Ovary (tissue), 9 donors: ENCODE data around the gene MX2. TPM values are rescaled to one million over a fixed set of nuclear protein-coding genes. Genes with fewer than 3 reads are reported as not detected.

Experiments
- DNase-seq, 5 donors: peaks; one replicate each; pipeline ENCODE4 v3.0.0-alpha.2; 2019 to 2020
- H3K27ac ChIP-seq, 2 donors: fragments of 200-600 bp; one replicate each; pipeline versions ENCODE4 v1.5.1 to v1.8.0; 2019 to 2022
- H3K27me3 ChIP-seq: fragments of 200-600 bp; one replicate; pipeline ENCODE4 v1.8.0; 2022
- H3K36me3 ChIP-seq: fragments of 200-600 bp; sonication (generic); one replicate; pipeline ENCODE4 v1.5.1; 2019
- H3K4me1 ChIP-seq: one replicate; pipeline ENCODE4 v1.8.1; 2013; ENCODE audit warnings: mild to moderate bottlenecking, moderate library complexity; ENCODE audit not compliant: insufficient read depth
- H3K4me3 ChIP-seq: fragments of 200-600 bp; sonication (generic); one replicate; pipeline ENCODE4 v1.5.1; 2017
- H3K9me3 ChIP-seq, 2 donors: fragments of 200-600 bp in 1 of 2; sonication (generic) in 1 of 2; one replicate each; pipeline versions ENCODE4 v1.5.1 to v1.8.1; 2013 to 2019; ENCODE audit warnings: mild to moderate bottlenecking in 1 of 2, moderate library complexity in 1 of 2
- EP300 ChIP-seq: sonication (generic); formaldehyde crosslinking; IDR thresholded peaks from one replicate; pipeline ENCODE4 v1.6.1; 2017; ENCODE audit warnings: antibody characterized with exemption
- POLR2A ChIP-seq: fragments of 450-650 bp; IDR thresholded peaks from one replicate; pipeline ENCODE4 v1.6.1; 2017; ENCODE audit warnings: antibody characterized with exemption, mild to moderate bottlenecking, moderate library complexity
- WGBS, 3 donors: extraction: QIAGEN DNeasy Blood & Tissue Kit in 1 of 3; methylation state at CpG; one replicate each; pipeline versions ENCODE4 v1.1.5 to v1.1.7; 2013 to 2017; 5-methylcytosine and 5-hydroxymethylcytosine counted together
- intact Hi-C, 4 donors: fragments of 100-400 bp; cut with DNase I; formaldehyde crosslinking; loops; one replicate each; pipeline versions ENCODE4 v1.11.0 to v1.15.1; 2022 to 2023
- polyA plus RNA-seq, 2 donors: library from polyadenylated mRNA; stranded (reverse); fragments of 200-250 nt in 1 of 2; fragments of 350-450 nt in 1 of 2; fragmentation: Illumina TruSeq in 1 of 2; extraction: RNeasy Lipid Tissue Mini Kit (QIAGEN cat#74804) in 1 of 2; gene quantifications; one replicate each; pipeline ENCODE4 v1.2.3, GENCODE V29; 2013 to 2014
- total RNA-seq, 7 donors: library from RNA; depleted of rRNA in 2 of 7; stranded (reverse); fragments of >200 nt in 2 of 7; fragmentation: NEBNext Ultra II Directional in 3 of 7; extraction: Animal tissue kit (Norgen Biotek cat#: 25700) in 3 of 7; gene quantifications; one replicate each; pipeline versions ENCODE4 v1.1.0 to v1.2.4, GENCODE V29; 2016 to 2023
- TF ChIP-seq, protein P1 (sequence below), 3 donors: fragments of 450-650 bp in 2 of 3; fragments of 200-600 bp in 1 of 3; IDR thresholded peaks; one replicate each; pipeline versions ENCODE4 v1.5.1 to v1.8.0; 2016 to 2022; ENCODE audit warnings: antibody characterized with exemption in 3 of 3, mild to moderate bottlenecking in 1 of 3
- donor health status: DM: no; HTN: no; CAD: no; lungs with moderate emphysema.
- donor health status: DM: no; HTN: no; CAD: no.
- donor health status: Bipolar disorder and iron deficiency.
- donor health status: DM: yes; HTN: yes; CAD: no.
- donor health status: DM: no; HTN: no; CAD: no.
- donor health status: DM: yes; HTN: yes; CAD: no.

Gene MX2
- total and polyA plus RNA-seq, 9 donors, result 2.6 to 34.6 (median 5.1) TPM

DNA sequence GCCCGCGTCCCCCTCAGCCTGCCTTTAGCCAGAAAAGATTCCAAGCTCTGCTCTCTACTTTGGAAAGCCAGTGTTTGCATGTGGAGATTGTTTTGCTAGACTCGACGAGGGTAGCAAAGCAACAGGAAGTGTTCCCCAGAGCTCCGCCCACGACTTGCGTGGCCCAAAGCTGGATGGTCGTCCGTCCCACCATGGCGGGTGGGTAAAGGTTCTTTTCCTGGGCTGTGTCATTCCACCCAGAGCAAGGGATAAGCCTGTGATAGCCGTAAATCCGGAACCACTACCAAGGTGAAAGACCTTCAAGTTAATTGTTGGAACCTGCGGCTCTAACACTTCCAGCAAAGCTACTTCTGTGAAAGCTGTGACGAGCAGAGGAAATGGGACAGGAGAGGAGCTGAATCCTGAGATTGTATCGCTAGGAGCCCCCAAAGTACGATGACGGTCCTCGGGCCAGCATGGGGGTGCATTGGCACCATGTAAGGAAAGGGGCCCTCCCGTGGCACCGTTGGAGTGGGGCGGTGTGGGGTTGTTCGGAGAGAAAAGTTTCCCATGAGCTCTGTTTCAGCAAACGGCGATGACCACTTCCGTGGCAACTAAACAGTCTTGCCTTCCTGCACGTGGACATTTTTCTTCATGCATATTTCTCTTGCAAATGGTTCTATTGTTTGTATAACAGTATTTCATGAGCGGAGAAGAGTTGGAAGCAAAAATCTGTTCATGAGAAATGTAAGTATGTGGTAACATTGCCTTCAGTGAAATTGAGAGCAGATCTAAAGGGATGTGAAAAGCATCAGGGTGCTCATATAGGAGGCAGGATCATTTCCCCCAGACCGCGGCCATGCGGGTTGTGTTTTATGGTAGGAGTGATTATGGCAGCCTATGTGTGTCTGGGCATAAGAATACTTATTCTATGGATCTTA, 8.4 kb downstream of the MX2 start:
- intact Hi-C loops, result no loop called here
- peaks cover 2% of the 10 kb centered on the region for H3K4me1 ChIP-seq
- H3K36me3 ChIP-seq, result no peaks in the 10 kb centered on the region
- H3K27me3 ChIP-seq, result no peaks in the 10 kb centered on the region
- TF ChIP-seq POLR2A, result no peak
- TF ChIP-seq, protein P1, sequence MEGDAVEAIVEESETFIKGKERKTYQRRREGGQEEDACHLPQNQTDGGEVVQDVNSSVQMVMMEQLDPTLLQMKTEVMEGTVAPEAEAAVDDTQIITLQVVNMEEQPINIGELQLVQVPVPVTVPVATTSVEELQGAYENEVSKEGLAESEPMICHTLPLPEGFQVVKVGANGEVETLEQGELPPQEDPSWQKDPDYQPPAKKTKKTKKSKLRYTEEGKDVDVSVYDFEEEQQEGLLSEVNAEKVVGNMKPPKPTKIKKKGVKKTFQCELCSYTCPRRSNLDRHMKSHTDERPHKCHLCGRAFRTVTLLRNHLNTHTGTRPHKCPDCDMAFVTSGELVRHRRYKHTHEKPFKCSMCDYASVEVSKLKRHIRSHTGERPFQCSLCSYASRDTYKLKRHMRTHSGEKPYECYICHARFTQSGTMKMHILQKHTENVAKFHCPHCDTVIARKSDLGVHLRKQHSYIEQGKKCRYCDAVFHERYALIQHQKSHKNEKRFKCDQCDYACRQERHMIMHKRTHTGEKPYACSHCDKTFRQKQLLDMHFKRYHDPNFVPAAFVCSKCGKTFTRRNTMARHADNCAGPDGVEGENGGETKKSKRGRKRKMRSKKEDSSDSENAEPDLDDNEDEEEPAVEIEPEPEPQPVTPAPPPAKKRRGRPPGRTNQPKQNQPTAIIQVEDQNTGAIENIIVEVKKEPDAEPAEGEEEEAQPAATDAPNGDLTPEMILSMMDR (IDR thresholded peaks at IDR 0.05), result no peak
- no peak for TF ChIP-seq EP300
- no peaks in the 10 kb centered on the region for H3K9me3 ChIP-seq
- WGBS, 3 donors, result 79 to 87% (median 79%) methylated on average over 29 to 30 of the region's 30 CpGs
- DNase-seq, result no peak
- H3K4me3 ChIP-seq, result peak overlapping the region; percentile 3
- no peak overlapping the region for H3K27ac ChIP-seq

DNA sequence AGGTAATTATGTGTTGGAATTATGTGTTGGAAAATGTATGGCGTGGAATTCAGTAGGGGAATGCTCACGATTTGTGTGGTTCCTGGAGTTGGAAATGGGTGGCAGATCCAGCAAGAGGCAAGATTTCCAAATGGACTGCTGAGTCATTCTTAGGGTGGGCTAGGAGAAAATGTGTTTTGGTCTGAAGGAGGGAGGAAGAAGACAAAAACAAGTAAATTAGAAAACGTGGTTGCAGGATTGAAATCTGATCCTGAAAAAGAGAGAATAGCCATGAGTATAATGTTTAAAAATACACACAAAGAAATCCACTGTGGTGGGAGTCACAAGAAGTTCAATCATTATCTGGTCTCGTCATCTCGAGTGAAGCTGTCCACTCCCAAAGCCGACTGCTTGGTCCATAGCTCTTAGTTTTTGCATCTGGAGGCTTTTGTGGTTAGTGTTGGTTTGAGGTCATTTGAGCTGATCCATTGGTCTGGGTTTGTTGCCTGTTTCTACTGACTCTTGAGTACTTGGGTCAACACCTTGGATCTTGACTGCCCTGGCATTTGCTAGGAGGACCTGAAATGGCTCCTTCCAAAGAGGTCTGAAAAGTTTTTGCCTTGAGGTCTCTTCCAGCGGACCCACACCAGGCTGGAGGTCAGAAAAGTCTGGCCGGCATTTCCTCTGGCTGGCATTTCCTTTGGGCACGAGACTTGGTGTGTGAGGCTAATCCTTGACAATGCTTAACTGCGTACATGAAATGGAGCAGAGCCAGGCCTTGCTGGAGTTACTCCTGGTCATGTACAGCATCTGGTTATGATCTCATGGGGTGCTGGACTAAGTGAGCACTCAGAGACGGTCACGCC, 9.2 kb downstream of the MX2 start:
- H3K9me3 ChIP-seq, result no peaks in the 10 kb centered on the region
- H3K27ac ChIP-seq, result no peak overlapping the region
- intact Hi-C loops, result no loop called here
- TF ChIP-seq EP300, result no peak
- TF ChIP-seq POLR2A, result no peak
- TF ChIP-seq, protein P1 (IDR thresholded peaks at IDR 0.05), result no peak
- DNase-seq, result no peak
- WGBS, 3 donors, result 76 to 81% (median 79%) methylated on average over 12 of the region's 12 CpGs
- H3K4me3 ChIP-seq, result no peak overlapping the region
- H3K4me1 ChIP-seq, result peaks cover 2% of the 10 kb centered on the region
- no peaks in the 10 kb centered on the region for H3K36me3 ChIP-seq
- no peaks in the 10 kb centered on the region for H3K27me3 ChIP-seq

DNA sequence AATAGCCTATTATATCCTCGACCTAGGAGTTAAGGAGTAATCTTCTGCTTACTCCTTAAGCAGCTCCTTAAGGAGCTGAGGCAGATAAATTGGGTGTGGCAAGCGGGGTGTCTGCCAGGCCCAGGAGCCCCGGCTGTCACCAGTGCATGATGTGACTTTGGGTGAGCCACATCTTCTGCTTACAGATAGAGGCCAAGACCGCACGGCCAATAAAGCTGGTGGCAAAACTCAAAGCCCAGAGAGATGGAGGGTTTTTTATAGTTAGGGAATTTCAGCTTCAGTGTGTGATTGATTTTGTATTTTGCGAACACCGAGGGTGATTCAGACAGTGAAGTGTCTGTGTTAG, 9.8 kb downstream of the MX2 start:
- Histone ChIP-seq H3K27me3 (no peaks in the 10 kb centered on the region), H3K36me3 (no peaks in the 10 kb centered on the region), H3K4me1 (peaks cover 2% of the 10 kb centered on the region), H3K27ac (no peak overlapping the region), H3K4me3 (no peak overlapping the region), H3K9me3 (no peaks in the 10 kb centered on the region)
- TF ChIP-seq EP300 (no peak), POLR2A (no peak)
- TF ChIP-seq, protein P1 (IDR thresholded peaks at IDR 0.05), result no peak
- intact Hi-C loops, result no loop called here
- 92 to 93% (median 93%) methylated on average over 7 of the region's 7 CpGs for WGBS, 3 donors
- no peak for DNase-seq

DNA sequence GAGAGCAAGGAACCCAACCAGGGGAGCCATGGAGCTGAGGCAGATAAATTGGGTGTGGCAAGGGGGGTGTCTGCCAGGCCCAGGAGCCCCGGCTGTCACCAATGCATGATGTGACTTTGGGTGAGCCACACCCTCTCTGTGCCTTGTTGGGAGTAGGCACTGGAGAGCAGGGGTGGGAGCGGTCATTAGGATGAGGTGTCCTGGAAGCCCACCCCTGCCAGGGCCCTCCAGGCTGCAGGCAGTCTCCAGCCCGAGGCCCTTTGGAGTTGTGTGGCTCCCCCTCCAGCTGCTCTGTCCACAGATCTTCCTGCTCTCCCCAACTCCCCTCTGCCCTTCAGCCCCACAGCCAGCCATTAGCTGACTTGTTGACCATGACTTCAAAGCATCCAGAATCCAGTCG, 11.4 kb downstream of the MX2 start:
- Histone ChIP-seq H3K9me3 (no peaks in the 10 kb centered on the region), H3K36me3 (no peaks in the 10 kb centered on the region), H3K27me3 (no peaks in the 10 kb centered on the region), H3K4me3 (no peak overlapping the region), H3K4me1 (peaks cover 2% of the 10 kb centered on the region), H3K27ac (no peak overlapping the region)
- no peak for DNase-seq
- TF ChIP-seq POLR2A, result no peak
- TF ChIP-seq EP300, result no peak
- TF ChIP-seq, protein P1 (IDR thresholded peaks at IDR 0.05), result no peak
- 63 to 77% (median 65%) methylated on average over 4 of the region's 4 CpGs for WGBS, 3 donors
- intact Hi-C loops, result no loop called here
